Upper lobe of left lung (tissue), 4 donors: ENCODE data around the gene NDEL1.

Experiments
- CTCF ChIP-seq, 6 experiments: fragments of 450-650 bp in 4 of 6; fragments of 200-600 bp in 2 of 6; sonication (generic) in 2 of 6; IDR thresholded peaks; one replicate each; pipeline ENCODE4 v1.5.1; 2016 to 2019; ENCODE audit warnings: antibody characterized with exemption in 6 of 6
- EP300 ChIP-seq, 4 donors: sonication (generic); formaldehyde crosslinking; IDR thresholded peaks; one replicate each; pipeline ENCODE4 v1.5.1; 2017; ENCODE audit warnings: antibody characterized with exemption in 4 of 4, control low read depth in 2 of 4
- POLR2A ChIP-seq, 4 donors: fragments of 450-650 bp; IDR thresholded peaks; one replicate each; pipeline ENCODE4 v1.5.1; 2016 to 2017; ENCODE audit warnings: antibody characterized with exemption in 4 of 4, mild to moderate bottlenecking in 2 of 4
- POLR2AphosphoS5 ChIP-seq, 2 donors: sonication (generic); formaldehyde crosslinking; IDR thresholded peaks; one replicate each; pipeline ENCODE4 v1.5.1; 2017; ENCODE audit warnings: antibody characterized with exemption in 2 of 2

GRCh38 chr17:8441690-8442089, 6.0 kb downstream of the NDEL1 start:
- TF ChIP-seq CTCF (IDR thresholded peaks at IDR 0.05) (no peak), EP300 (IDR thresholded peaks at IDR 0.05) (no peak), POLR2A (IDR thresholded peaks at IDR 0.05) (no peak), POLR2AphosphoS5 (IDR thresholded peaks at IDR 0.05) (no peak)
